Amniotic epithelial cell (primary cell): Measurements from ENCODE around the gene CCDC137.
A peak's percentile ranks its signal among the peaks of the same experiment; 100 is the strongest.

Experiments
- DNase-seq: peaks from one replicate; pipeline ENCODE4 v3.0.0-alpha.2; 2010; ENCODE audit warnings: low read depth

The CCDC137 gene

DNA sequence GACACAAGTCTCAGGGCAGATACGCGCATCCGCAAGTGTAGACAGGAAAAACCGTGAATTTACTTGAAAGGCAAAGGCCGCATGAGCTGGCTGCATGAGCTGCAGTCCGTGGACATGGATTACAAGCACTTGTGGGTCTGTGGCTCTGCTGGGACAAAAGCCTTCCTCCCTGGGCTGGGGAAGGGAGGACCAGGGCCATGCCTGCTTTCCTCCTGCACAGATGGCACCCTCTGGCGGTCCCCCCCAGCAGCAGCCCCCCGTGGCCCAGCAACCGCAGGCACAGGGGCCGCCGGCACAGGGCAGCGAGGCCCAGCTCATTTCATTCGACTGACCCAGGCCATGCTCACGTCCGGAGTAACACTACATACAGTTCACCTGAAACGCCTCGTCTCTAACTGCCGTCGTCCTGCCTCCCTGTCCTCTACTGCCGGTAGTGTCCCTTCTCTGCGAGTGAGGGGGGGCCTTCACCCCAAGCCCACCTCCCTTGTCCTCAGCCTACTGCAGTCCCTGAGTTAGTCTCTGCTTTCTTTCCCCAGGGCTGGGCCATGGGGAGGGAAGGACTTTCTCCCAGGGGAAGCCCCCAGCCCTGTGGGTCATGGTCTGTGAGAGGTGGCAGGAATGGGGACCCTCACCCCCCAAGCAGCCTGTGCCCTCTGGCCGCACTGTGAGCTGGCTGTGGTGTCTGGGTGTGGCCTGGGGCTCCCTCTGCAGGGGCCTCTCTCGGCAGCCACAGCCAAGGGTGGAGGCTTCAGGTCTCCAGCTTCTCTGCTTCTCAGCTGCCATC is 34.9 kb downstream of the CCDC137 start:
- DNase-seq = no peak

DNA sequence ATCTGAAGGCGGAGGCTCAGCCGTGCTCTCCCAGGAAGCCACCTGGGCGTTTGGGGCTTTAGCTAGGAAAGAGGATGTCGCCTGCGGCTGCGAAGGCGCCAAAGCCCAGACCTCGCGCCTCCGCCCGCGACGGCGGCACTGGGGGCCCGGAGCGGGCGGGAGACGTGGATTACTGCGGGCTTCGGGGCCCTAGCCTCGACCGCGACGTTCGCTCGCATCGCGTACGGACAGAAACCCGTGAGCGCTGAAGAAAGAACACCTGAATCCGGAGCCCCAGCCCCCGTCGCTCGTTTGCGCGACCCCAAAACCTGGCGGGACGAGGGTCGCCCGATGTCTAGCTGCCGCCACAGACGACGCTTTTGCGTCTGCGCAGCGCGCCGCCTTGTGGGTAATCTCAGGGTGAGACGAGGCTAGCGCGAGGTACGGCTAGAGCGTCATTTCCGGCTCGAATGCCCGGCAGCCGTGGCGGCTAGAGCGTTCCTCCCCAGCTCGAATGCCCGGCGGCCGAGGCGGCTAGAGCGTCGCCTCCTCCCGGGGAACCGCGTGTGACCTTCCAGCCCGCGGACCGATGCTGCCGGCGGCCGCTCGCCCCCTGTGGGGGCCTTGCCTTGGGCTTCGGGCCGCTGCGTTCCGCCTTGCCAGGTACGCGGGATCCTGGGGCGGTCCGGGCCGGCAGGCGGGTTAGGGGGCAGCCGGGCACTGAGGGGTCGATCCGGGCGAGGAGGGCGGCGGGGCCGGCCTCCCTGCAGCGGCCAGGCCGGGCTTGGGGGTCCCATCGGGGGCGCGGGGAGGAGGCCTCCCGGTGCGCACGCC is 36.6 kb downstream of the CCDC137 start, which contains the start of gene MRPL12:
Gene MRPL12, plus strand, starts transcription at position 434 of the 813 bp plus-strand sequence. Its CDS starts 135 bp downstream, at position 569.
- DNase-seq = peak; percentile 87

DNA sequence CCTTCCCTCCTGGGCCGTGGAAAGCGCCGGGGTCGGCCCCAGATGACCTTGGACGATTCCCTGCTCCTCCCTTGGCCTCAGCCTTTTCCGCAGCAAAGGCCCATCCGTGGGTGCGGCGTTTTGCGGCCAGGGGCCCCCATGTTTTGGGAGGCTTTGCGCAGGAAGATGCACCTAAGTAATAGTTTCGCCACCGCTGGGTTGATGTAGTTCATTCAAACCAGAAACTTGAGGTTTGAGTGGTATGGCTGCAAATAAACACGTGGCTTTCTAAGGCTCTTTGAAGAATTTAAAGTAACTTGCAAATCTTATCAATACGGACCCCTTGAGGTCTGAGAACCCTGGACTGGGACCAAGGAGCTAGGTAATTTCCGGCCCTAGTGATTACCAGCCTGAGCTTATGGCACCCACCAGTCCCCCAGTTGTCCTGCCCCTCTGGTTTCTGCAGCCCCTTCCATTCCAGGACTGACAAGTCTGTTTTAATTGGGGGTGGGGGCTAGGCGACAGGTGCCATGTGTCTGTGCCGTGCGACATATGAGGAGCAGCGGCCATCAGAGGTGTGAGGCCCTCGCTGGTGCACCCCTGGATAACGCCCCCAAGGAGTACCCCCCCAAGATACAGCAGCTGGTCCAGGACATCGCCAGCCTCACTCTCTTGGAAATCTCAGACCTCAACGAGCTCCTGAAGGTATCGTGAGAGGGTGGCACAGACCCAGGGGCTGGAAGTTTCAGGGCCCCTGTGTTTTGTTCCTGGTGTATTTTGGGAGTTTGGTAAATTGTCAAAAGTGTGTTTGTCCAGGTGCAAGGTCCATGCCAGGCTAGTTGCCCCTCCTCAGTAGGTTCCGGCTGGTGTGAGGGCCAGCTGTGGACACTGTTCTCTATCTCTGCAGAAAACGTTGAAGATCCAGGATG is 37.5 kb downstream of the CCDC137 start:
- DNase-seq = no peak

DNA sequence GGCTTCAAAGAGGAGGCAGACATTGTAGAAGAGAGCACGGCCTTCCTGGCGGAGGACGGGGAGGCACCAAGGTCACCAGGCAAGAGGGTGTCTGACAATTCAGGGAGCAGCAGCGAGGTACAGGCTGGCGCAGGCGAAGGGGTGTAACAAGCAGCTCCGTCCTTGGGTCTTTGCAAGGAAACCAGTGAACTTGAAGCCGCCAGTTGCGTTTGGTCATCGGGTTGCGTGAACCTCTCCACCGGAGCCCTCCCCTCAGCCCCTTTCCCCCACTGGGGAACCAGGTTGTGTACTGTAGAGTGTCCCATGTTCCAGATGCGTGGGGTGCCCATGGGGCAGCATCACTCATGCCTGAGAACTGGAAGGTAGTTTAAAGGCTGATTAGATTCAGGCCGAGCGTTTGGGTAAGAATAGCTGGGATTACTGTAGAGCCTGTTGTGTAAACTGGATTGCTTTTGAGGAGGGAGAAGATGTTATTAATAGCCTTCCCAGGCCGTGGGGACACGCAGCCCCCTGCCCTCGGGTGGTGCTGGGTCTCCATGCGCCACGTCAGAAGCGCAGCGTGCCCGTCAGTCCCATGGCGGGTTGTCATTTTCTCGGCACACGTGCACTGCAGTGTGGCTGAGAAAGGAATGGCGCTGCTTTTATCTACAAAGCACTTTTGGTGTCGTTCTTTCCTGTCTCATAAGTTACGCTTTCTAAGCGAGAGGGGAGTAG is 39.1 kb downstream of the CCDC137 start:
- DNase-seq = no peak

DNA sequence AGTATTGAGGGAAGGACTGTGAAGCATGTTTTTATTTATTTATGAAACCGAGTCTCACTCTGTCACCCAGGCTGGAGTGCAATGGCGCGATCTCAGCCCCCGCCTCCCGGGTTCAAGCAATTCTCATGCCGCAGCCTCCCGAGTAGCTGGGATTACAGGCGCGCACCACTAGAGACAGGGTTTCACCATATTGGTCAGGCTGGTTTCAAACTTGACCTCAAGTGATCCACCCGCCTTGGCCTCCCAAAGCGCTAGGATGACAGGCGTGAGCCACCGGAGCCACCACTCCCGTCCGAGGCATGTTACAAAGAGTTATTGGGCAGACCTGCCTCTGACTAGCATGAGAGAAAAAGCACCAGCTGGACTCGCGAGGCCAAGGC is 39.7 kb downstream of the CCDC137 start:
- DNase-seq = no peak

DNA sequence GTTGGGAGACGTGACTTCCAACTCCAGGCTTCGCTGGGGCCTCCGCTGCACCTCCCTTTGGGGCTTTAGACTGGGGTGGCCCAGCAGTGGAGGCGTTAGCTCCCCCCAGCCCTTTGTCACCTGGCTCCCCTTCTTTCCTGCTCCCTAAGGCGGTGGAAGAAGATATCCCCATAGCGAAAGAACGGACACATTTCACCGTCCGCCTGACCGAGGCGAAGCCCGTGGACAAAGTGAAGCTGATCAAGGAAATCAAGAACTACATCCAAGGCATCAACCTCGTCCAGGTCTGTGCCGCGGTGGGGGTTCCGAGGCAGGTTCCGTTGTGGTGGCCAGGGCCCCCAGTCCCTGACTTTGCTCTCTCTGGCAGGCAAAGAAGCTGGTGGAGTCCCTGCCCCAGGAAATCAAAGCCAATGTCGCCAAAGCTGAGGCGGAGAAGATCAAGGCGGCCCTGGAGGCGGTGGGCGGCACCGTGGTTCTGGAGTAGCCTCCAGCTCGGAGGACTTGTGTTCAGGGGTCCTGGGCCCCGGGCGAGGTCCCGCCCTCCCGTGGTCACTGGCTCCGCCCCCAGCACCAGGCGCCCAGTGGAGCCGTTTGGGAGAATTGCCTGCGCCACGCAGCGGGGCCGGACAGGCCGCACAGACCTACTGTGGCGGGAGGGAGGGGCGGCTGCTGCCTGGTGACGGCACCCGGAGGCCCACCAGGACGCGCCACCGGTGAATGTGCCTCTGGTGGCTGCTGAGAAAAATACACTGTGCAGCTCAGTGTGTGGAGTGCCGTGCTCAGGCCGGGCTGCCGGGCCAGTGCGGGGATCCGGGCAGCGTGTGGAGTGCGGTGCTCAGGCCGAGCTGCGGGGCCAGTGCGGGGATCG is 40.5 kb downstream of the CCDC137 start:
- no peak for DNase-seq

DNA sequence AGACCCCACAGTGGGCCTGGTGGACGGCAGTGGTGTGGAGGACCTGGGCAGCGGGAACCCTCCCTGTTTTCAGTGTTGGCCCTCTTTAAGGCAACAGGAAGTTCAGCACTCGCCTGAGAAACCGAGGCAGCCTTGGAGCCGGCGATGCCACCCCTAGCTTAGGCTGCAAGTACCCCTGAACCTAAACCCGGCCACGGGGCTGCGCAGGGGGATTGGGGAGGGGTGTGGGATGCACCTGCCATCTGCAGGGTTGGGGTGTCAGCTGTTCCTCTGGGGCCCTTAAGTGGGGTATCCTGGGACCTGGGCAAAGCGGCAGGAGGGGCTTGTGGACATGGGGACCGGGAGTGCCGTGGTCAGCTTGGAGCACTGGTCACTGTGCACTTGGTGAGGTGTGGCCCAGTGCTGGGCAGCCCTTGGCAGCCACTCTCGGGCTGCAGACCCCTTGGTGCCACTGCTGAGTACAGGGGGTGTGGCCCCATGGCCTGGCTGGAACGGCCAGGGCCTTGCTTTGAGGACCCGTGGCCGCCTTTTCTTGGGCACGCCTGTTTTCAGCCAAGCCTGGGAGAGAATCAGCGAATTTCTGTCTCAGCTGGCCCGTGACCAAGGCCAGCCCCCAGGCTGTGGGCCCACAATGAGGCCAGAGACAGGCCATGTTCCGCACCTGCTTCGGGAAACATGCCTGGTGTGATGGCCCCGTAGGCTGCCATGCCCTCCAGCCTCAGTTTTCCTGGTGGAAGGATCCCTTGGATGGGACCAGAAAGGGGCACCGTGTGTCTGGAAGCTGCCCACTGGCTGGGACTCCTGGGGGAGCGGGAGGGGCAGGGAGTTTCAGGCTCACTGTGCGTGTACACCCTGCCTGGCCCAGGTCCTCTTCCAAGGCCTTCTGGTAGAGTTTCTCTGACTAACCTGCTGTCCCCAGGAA is 41.4 kb downstream of the CCDC137 start:
- no peak for DNase-seq

DNA sequence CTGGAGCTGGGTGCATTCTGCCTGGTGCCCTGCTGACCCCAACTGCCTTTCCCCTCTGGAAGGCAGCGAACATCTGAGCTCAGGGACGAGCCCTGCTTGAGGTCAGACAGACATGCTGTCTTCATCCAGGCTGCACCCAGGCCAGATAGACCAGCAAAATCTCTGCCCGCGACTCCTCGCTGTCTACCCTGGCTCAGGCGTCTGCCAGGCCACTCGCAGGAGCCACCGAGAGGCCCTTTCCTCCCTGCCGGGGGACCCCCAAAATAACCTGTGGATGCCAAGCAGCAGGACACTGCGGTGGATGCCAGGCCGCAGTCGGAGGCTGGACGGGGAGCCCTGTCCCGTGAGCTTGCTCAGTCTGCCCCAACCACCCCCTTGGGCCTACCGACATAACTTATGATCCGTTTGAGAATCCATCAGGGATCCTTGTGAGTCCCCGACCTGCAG is 42.2 kb downstream of the CCDC137 start:
- DNase-seq = no peak

DNA sequence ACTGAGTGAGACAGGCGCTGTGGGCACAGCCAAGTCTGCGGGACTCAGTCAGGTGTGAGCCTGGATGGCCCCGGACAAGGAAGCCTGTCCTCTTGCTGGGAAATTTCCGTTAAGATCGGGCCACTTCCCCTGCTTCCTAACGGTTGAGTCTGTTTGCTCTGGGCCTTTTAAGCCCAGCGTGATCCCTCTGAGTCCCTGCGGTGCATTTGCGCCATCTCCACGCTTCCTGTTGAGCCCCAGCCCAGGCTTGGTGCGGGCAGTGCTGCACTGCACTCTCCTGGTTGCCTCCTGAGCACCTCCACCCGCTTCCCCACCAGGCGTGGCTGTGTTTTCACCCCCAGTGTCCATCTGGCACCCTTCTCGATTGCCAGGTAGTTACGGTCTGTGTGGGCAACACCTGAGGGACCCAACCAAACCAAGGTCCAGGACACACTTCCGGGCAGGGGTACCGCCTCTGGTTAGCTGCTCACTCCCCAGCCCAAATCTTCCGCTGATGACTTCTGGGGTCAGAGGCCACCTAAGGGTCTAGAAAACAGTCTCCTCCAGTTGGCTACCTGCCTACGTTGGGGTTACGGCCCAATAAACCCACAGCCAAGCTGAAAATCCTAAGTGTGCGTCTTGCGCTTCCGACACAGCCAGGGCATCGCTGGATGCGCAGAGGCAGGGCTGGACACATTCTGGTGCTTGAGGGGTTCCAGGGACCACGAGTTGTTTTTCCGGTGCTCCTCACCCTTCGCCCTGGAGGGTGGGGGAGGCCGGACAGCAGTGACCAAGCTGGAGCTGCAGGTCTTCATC is 44.2 kb downstream of the CCDC137 start:
- DNase-seq = peak; percentile 41

DNA sequence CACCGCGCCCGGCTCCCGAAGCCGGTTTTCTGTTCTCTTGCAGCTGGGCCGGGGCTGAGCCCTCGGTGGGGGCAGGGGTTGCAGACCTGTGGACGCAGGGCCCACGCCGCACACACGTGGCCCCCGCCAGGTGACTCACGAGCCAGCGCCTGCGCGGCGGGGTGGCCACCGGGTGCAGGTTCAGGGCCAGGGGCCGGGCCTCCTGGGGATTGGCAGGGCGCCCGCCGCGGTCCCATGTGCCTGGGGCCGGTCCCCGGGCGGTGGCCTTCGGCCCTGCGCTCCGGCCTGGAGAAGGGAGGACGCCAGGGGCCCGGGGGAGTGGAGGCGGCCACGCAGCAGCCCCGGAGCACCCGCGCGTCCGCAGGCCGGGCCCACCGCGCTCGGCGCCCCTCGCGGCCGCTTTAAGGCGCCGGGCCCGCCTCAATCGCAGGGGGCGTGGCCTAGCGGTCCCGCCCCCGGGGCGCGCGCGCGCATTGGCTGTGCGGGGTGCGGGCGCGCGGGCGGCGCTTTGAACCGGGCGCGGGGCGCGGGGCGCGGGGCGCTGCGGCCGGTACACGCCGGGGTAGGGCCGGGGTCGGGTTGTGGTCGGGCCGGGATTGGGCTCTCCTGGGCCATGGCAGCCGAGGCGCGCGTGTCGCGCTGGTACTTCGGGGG is 45.4 kb downstream of the CCDC137 start, which contains the start of gene SLC25A10:
Gene SLC25A10, plus strand, starts transcription at position 471 of the 654 bp plus-strand sequence. Its CDS starts 143 bp downstream, at position 614.
- peak; percentile 70 for DNase-seq

DNA sequence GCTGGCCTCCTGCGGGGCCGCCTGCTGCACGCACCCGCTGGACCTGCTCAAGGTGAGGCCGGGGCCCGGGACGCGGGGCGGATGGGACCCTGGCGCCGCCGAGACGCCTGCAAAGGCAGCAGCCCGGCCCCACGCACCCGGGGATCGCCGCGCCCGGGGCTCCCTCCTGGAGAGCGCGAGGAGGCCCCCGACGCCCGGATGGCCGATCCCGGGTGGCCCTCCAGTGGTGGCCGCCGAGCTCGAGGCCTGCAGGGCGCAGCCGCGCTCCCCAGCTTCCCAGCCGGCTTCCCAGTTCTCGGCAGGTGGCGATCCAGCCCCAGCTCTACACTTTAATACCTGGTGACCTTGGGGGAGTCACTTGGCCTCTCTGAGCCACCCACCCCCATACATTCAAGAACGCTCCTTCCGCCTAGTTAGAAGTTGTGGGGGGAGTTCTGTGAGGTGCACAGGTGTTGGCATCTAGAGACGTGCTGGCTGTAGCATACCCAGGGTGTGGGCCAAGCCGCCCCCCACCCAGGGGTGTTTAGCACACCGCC is 46.0 kb downstream of the CCDC137 start:
- DNase-seq = no peak

DNA sequence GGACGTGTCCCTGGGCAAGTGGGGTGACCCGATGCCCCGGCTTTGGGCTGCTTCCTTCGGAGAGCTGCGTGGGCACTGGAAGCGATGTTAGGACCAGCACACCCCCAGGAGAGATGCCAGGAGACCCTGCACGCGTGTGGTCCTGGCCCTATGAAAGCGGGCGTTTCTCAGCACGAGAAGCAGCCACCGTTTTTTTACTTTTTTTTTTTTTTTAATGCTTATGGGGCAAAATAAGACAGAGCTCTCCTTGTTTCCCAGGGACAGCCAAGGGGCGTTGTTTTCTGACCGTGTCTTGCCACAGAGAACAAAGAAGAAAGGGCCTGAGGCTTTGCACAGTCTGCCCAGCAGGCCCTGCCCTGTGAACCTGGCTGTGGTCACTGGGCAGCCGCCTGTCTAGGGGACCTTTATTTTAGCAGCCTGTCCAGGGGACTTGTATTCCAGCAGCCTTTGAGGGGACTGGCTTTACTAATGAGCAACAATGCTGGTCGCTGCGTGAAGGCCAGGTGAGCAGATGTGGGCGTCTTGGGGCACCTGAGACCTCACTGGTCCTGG is 46.5 kb downstream of the CCDC137 start:
- DNase-seq = no peak

DNA sequence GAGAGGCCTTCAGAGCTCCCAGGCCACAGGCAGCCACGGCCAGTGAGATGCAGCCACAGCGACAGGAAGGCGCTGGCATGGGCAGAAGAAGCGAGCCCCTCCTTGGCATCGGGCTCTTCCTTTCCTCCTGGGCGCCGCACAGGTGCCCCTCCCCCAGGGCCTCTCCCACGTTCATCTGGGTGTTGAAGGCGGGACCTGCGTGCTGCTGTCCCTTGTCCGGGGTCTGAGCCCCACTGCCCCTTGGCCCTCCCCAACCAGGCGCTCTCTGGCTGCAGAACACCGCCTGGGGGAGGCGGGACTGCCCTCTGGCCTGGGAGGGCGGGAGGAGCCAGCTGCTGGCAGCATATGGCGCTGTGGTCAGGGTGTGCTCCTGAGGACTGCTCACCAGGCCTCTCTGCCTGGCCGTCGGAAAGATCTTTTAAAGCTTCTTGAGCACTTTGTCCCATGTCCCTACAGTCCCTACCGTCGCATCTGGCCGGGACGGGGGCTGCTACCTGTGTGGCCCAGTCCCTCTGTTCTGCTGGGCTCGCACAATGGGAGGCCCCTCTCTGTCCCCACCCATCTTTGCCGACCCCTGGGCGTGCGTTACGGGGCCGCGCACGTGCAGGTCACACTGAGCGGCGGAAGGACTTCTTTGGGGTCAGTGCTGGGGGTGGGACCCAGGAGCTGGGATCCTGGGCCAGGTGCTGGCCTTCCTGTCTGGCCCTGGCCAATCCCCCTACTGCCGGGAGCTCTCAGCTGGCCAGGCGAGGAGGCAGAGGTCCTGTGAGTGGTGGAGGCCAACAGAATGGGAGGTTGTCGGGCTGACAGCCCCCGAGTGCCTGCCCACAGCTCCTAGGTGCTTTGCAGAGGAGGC is 47.2 kb downstream of the CCDC137 start:
- DNase-seq = no peak

DNA sequence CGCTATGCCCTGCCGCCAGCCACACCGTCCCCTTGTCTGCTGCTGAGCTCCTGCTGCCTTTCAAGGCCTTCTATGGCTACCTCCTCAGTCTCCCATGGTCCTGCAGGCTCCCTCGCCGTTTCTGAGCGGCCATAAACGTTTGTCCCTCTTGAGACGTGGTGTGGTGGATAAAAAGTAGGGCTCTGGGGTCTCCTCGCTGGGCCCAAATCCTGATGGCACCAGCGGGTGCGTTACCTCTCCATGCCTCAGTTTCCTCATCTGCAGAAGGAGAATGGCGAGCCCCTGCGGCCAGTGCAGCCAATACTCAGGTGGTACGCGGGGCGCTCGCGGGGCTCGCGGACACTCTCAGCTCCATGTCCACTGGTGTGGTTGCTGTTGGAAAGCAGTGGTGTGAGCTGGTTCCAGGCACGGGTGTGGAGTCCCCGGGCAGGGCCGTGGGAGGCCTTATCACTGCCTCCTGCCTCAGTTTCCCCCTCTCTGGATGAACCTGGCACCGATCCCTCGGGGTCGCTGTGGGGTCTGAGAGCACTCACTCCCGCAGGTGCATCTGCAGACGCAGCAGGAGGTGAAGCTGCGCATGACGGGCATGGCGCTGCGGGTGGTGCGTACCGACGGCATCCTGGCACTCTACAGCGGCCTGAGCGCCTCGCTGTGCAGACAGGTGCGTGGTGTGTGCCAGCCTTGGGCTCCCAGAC is 48.0 kb downstream of the CCDC137 start:
- no peak for DNase-seq

DNA sequence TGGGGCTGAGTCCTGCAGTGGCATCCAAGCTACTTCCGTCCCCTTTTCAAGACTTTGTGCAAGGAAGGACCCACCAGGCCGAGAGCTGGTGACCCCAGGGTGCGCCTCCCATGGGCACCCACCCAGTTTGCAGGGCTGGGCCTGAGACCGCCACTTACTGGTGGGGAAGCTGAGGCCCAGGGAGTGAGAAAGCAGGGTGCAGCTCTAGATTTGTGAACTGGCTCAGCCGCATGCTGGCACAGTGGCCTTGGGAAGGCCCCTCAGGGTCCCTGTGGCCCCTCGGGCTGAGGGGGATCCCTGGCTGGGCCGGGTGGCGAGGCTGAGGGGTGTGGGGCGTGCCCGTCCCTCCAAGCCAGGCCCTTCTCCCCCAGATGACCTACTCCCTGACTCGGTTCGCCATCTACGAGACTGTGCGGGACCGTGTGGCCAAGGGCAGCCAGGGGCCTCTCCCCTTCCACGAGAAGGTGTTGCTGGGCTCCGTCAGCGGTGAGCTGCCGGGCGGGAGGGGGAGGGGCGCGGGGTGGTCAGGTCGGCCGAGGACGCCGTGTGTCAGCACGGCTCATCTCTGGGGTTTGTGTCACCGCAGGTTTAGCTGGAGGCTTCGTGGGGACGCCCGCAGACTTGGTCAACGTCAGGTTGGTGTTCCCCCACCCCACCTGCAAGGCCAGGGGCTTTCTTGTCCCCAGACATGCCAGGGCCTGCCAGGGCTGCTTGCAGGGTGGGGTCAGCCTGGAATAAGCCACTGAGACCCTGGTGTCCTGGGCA is 48.8 kb downstream of the CCDC137 start:
- no peak for DNase-seq
